ENCODE measurements around the gene CORT.
A peak's percentile ranks its signal among the peaks of the same experiment; 100 is the strongest.

CORT gene

DNA sequence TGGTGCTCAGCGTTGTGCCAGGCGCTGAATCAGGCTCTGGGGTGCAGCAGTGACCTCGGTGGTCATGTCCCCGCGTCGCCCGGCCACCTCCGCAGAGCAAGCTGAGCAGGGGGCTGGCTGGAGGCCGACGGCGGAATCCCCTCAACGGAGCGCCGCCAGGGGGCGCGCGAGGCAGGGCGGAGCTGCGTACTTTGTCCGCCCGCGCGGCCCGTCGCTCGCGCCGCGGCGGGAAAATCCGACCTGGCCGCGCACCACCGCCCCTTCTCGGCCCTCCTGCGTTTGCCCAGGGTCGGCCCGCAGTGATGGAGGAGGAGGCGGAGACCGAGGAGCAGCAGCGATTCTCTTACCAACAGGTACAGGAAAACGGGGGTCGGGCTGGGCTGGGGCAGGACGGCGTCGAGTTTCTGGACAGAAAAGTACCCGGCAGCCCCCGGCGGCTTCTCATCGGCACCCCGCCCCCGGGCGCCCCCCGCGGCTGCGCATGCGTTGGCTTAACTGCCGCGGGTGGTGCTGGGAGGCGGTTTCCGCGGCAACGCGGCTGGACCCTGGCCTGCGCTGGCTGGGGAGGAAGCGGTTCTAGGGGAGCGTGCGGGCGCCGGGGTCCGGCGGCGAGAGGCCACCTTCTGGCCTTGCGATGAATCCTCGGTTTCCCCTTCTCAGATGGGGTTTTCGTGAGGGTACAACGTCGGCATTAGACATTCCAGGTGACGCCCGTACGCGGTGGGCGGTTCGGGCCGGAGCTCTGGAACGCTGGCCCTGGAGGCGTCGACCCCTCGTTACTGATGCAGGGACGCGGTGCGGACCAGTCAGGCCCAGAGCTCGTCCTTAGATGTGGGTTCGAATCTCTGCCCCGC, 19.4 kb upstream of the CORT start, which contains the start of gene CENPS:
Gene CENPS, plus strand, starts transcription at position 218 of the 854 bp plus-strand sequence. Its CDS starts 85 bp downstream, at position 303.
- H3K4me1 Mint-ChIP-seq = peaks cover 45% of the 10 kb centered on the region
- peak; percentile 91 for ATAC-seq
- H3K9me3 Mint-ChIP-seq = no peaks in the 10 kb centered on the region
- H3K27ac Mint-ChIP-seq = peak within 1 kb of the TSS; percentile 98
- no peaks in the 10 kb centered on the region for H3K27me3 Mint-ChIP-seq
- peak within 1 kb of the TSS; percentile 95 for H3K4me3 Mint-ChIP-seq
- H3K36me3 Mint-ChIP-seq = no peaks in the 10 kb centered on the region

DNA sequence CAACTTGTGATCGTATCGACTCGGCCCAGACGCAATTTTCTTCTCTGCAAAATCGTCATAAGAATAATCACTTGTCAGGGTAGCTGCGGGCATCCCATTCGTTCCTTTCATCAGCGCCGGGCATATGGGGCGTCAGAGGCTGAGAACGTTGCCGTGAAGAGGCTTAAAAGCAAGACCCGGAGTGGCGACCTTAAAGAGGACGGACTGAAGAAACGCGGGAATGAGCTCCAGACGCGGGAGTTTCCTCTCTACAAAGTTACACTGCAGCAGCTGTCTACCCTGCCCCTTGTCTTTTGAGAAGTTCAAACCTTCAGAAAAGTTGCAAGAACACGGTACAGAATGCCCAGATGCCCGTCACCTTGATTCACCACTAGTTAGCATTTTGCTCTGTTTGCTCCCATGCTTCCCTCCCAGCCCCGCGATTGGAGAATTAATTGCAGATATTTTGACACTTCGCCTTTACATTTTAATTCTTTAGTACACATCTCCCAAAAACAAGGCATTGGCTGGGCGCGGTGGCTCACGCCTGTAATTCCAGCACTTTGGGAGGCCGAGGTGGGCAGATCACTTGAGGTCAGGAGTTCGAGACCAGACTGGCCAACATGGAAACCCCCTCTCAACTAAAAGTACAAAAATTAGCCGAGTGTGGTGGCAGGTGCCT, 18.6 kb upstream of the CORT start:
- Mint-ChIP-seq H3K4me1 (peaks cover 45% of the 10 kb centered on the region), H3K36me3 (no peaks in the 10 kb centered on the region), H3K4me3 (peak overlapping the region; percentile 95), H3K27ac (peak overlapping the region; percentile 98), H3K27me3 (no peaks in the 10 kb centered on the region), H3K9me3 (no peaks in the 10 kb centered on the region)
- no peak for ATAC-seq

DNA sequence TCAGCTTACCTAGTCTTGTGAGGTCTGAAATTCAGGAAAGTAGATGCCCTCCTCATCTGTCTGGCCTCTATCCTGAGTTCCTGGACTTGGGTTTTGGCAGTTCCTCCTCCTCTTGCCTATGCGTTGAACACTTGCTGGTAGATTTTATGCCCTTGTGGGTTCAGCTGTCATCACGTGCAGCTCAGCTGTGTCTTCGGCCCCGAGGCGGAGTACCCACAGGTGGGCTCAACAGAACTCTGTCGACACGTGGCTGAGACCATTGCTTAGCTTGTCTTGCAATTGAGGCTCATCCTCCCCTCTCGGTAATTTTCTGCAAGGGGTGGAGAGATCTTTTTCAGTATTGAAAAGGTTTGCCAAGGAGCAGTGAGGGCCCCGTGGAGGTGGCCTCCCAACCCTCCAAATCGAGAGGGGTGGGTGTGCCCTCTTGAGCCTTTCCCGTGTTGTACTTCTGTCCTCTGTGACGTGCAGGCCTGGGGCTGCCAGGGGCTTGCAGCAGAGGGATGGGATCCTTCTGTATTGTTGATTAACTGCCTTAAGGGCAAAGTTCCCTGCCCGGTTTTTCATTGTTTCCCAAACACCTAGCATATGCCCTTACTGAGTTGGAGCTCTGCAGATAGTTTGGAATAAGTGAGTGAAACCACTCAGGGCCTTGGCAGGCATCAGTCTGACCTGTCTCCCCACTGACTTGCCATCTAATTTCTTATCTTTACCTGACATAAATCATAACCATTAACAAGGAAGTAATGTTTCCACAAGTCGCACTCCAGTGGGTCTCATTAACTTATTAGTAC, 16.7 kb upstream of the CORT start:
- H3K9me3 Mint-ChIP-seq = no peaks in the 10 kb centered on the region
- peaks cover 40% of the 10 kb centered on the region for H3K4me1 Mint-ChIP-seq
- no peaks in the 10 kb centered on the region for H3K27me3 Mint-ChIP-seq
- ATAC-seq = no peak
- H3K27ac Mint-ChIP-seq = peak overlapping the region; percentile 31
- no peaks in the 10 kb centered on the region for H3K36me3 Mint-ChIP-seq
- H3K4me3 Mint-ChIP-seq = no peak overlapping the region

DNA sequence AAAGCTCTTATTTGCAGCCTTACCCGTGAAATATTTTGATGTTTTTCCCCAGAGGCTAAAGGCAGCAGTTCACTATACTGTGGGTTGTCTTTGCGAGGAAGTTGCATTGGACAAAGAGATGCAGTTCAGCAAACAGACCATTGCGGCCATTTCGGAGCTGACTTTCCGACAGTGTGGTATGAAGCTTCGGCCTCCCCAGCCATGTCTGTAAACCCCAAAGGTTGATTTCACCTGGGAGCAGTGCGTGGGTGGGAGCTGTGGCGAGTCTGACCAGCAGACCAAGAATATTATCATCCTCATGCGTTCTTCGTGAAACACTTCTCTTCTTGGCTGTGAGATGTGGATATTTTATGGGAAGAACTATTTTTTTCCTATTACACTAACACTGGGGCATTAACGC, 16.0 kb upstream of the CORT start:
- H3K27me3 Mint-ChIP-seq = no peaks in the 10 kb centered on the region
- H3K4me3 Mint-ChIP-seq = no peak overlapping the region
- peaks cover 34% of the 10 kb centered on the region for H3K4me1 Mint-ChIP-seq
- H3K9me3 Mint-ChIP-seq = no peaks in the 10 kb centered on the region
- peak overlapping the region; percentile 31 for H3K27ac Mint-ChIP-seq
- ATAC-seq = no peak
- H3K36me3 Mint-ChIP-seq = no peaks in the 10 kb centered on the region

DNA sequence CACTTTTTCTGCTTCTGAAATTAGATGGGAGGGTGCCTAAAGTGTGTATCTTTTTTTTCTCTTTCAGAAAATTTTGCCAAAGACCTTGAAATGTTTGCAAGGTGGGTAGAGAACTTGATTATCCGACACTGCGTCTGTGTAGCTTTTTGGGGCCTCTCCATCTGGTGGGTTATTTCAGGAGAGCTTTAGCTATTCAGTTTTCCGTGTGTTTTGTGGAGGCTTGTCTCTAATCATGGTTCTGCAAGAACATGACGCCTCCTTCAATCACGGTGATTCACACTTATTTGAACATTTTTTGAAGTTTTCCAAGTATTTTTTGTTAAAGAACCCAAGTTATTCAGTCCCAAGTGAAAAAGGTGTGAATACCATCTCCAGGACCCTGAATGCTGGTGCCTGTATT, 15.2 kb upstream of the CORT start:
- H3K27me3 Mint-ChIP-seq = no peaks in the 10 kb centered on the region
- no peak for ATAC-seq
- H3K4me1 Mint-ChIP-seq = peaks cover 33% of the 10 kb centered on the region
- H3K9me3 Mint-ChIP-seq = no peaks in the 10 kb centered on the region
- no peak overlapping the region for H3K4me3 Mint-ChIP-seq
- H3K27ac Mint-ChIP-seq = peak overlapping the region; percentile 31
- H3K36me3 Mint-ChIP-seq = no peaks in the 10 kb centered on the region

DNA sequence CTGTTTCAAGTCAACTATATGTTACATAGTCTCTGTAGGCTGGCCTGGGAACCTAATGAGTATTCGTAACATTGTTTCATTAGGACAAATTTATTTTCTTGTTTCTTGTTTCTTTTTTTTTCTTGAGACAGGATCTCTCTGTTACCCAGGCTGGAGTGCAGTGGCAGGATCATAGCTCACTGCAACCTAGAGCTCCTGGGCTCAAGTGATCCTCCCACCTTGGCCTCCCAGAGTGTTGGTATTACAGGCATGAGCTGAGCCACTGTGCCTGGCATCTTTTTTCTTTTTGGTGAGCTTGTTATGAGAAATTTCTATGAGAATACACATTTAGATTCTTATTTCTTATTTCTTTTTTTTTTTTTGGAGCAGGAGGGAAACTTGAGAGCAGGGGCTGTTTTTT, 12.8 kb upstream of the CORT start:
- ATAC-seq = no peak
- Mint-ChIP-seq H3K9me3 (no peaks in the 10 kb centered on the region), H3K4me3 (no peak overlapping the region), H3K27me3 (no peaks in the 10 kb centered on the region), H3K36me3 (no peaks in the 10 kb centered on the region), H3K27ac (no peak overlapping the region), H3K4me1 (peaks cover 17% of the 10 kb centered on the region)

DNA sequence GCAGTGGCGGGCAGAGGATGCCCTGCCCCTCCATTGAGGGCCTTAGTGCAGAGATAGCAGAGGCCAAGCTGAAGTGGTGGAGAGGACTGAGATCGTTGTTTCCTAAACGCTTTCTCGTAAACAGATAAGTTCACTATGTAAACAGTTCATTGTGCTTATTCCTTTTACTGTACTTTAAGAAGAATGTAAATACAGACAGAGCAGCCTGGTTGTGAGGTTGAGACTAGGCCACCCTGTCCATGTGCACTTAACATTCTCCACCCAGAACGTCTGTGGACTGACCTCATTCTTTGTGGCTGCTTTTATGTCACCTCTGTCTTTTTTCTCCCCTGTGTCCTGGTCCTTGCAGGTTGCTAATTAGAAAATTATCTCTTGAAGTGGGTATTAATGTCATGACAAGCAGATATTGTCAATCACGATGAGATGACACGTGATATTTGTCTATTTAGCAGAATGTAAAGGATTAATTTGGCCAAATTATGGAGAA, 11.1 kb upstream of the CORT start:
- H3K4me1 Mint-ChIP-seq = peaks cover 8% of the 10 kb centered on the region
- no peaks in the 10 kb centered on the region for H3K36me3 Mint-ChIP-seq
- H3K27ac Mint-ChIP-seq = no peak overlapping the region
- no peaks in the 10 kb centered on the region for H3K9me3 Mint-ChIP-seq
- no peak overlapping the region for H3K4me3 Mint-ChIP-seq
- no peaks in the 10 kb centered on the region for H3K27me3 Mint-ChIP-seq
- ATAC-seq = no peak

DNA sequence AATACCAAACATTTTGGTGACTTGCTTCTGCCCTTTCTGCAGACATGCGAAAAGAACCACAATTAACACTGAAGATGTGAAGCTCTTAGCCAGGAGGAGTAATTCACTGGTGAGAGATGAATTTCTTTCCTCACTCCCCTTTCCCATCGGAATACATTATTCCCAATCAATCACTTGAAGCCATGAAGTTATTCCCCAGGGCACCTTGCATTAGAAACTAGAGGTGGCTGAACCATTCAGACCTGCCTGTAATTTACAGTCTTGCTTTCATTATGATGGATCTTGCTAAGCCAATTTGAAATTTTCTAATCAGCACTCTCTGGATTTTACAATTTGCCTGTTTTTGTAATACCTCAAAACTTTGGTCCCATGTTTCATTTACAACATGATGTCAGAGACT, 9.5 kb upstream of the CORT start:
- no peaks in the 10 kb centered on the region for H3K9me3 Mint-ChIP-seq
- no peaks in the 10 kb centered on the region for H3K27me3 Mint-ChIP-seq
- no peak overlapping the region for H3K4me3 Mint-ChIP-seq
- no peak for ATAC-seq
- no peak overlapping the region for H3K27ac Mint-ChIP-seq
- no peaks in the 10 kb centered on the region for H3K4me1 Mint-ChIP-seq
- H3K36me3 Mint-ChIP-seq = no peaks in the 10 kb centered on the region

DNA sequence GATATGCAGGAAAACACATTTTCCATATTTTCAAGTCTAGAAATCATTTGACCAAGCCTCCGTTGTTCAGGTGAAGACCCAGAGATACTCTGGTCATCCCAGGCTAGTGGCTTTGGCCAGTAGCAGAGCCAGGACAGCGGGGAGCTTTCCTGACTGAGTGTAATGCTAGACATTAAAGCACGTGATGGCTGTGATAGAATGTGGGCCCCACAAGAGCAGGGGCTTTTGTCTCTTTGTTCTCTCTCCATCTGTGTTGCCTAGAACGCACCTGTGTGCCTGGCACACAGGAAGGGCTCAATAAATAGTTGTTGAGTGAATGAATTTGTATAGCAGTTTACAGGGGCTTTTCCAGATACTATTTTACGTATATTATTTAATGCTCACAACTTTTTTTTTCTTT, 9.0 kb upstream of the CORT start:
- H3K27ac Mint-ChIP-seq = no peak overlapping the region
- no peaks in the 10 kb centered on the region for H3K4me1 Mint-ChIP-seq
- H3K9me3 Mint-ChIP-seq = no peaks in the 10 kb centered on the region
- no peak for ATAC-seq
- no peaks in the 10 kb centered on the region for H3K27me3 Mint-ChIP-seq
- no peaks in the 10 kb centered on the region for H3K36me3 Mint-ChIP-seq
- no peak overlapping the region for H3K4me3 Mint-ChIP-seq

DNA sequence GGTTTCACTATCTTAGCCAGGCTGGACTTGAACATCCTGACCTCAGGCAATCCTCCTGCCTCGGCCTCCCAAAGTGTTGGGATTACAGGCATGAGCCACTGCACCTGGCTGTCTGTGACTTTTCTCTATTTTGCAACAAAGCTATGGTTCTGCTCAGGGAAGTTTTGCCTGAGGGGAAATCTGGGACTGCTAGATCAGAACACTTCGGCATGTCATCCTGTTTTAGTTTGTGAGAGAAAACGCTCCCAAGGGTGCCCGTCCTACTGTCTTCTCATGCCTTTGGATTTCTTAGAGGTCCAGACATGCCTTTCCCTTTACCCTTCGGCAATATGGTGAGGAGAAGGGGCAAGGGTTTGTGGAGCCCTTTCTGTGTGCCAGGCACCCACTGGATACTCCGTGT, 5.6 kb upstream of the CORT start:
- H3K9me3 Mint-ChIP-seq = no peaks in the 10 kb centered on the region
- no peaks in the 10 kb centered on the region for H3K4me1 Mint-ChIP-seq
- no peaks in the 10 kb centered on the region for H3K27me3 Mint-ChIP-seq
- H3K36me3 Mint-ChIP-seq = peaks cover 7% of the 10 kb centered on the region
- no peak for ATAC-seq
- no peak overlapping the region for H3K27ac Mint-ChIP-seq
- no peak overlapping the region for H3K4me3 Mint-ChIP-seq

DNA sequence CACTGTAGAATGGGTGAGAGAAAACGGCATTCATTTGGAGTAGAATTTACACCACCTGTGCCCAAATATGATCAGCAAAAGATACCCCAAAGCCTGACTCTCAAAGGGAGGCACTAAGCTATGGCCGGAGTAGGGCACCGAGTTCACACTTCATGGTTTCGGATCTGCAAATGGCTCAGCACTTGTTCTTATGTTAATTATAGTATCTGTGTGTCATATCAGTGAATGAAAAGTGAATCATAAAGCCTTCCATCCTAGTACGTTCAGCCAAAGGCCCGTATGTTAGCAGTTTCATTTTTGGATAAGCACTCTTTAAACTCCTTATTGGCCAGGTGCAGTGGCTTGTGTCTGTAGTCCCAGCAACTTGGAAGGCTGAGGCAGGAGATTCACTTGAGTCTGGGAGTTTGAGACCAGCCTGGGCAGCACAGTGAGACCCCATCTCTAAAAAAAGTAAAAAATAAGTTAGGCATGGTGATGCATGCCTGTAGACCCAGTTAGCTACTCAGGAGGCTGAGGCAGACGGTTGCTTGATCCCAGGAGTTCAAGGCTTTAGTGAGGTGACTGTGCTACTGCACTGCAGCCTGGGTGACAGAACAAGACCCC, 4.9 kb upstream of the CORT start:
- Mint-ChIP-seq H3K4me3 (no peak overlapping the region), H3K27me3 (no peaks in the 10 kb centered on the region), H3K4me1 (no peaks in the 10 kb centered on the region), H3K27ac (no peak overlapping the region), H3K9me3 (no peaks in the 10 kb centered on the region), H3K36me3 (peaks cover 7% of the 10 kb centered on the region)
- ATAC-seq = no peak

DNA sequence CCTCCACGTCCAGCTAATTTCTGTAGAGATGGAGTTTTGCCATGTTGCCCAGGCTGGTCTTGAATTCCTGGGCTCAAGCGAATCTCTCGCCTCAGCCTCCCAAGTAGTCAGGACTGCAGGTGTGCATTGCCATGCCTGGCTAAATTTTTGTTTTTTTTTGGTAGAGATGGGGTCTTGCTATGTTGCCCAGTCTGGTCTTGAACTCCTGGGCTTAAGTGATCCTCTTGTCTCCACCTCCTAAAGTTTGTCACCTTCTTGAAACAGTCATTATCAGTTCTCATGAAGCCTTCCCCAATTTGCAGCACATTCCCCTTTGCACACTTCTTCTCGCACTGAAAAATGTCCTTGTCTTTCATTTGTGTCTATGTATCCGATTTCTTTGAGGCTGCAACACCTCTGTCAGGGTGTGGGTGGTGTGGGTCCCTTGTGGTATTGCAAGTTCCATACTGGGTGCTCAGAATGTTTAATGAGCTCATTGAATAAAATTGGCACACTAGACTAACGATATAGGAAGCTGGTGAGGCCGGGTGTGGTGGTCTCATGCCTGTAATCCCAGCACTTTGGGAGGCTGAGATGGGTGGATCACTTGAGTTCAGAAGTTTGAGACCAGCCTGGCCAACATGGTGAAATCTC, 2.9 kb upstream of the CORT start:
- ATAC-seq = no peak
- no peaks in the 10 kb centered on the region for H3K9me3 Mint-ChIP-seq
- H3K4me1 Mint-ChIP-seq = no peaks in the 10 kb centered on the region
- H3K27ac Mint-ChIP-seq = no peak overlapping the region
- H3K27me3 Mint-ChIP-seq = no peaks in the 10 kb centered on the region
- peaks cover 7% of the 10 kb centered on the region for H3K36me3 Mint-ChIP-seq
- no peak overlapping the region for H3K4me3 Mint-ChIP-seq

DNA sequence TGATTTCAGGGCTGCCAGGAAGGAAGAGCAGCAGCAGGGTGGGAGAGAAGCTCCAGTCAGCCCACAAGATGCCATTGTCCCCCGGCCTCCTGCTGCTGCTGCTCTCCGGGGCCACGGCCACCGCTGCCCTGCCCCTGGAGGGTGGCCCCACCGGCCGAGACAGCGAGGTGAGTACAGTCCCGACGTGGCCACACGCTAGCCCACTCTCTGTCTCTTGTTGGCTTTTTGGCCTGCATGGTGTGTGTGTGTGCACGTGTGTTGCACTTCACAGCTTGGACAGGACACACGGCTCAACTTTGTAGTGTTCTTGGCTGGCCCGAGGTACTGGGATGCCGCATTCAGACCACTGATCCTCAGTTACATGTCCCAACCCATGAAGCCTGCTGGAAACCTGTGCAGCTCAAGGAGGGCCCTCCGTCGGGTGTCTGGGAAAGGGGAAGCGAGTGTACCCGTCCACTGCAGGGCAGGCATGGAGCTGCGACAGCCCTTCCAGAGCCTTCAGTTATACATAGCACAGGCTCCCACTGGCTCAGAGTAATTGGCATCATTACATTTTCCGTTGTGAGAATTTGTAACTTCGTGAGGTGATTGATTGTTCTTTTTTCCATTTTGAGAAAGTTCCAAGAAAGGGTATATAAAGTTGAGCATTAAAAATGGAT, 454 bp downstream of the CORT start:
- no peaks in the 10 kb centered on the region for H3K27me3 Mint-ChIP-seq
- H3K9me3 Mint-ChIP-seq = no peaks in the 10 kb centered on the region
- no peak overlapping the region for H3K4me3 Mint-ChIP-seq
- no peak overlapping the region for H3K27ac Mint-ChIP-seq
- ATAC-seq = no peak
- H3K36me3 Mint-ChIP-seq = peaks cover 7% of the 10 kb centered on the region
- H3K4me1 Mint-ChIP-seq = no peaks in the 10 kb centered on the region

DNA sequence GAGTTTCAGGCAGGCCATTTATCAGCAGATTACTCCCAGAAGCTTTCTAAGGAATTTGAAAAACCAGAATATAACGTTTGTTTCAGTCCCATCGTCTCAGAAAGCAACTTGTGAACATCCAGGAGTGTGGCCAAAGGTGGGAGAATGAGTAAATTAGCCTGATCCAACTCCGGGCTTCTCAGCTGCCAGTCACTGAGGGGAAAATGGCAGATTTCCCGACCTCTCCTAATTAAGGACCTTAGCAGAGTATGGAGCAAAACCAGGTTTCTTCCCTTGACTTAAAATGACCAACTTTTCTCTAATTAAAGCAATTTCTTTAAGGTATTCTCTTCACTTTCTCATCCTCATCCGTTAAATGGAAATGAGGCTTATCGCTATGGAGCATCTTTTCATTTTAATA, 1.0 kb downstream of the CORT start:
- Mint-ChIP-seq H3K27me3 (no peaks in the 10 kb centered on the region), H3K4me3 (no peak overlapping the region), H3K9me3 (no peaks in the 10 kb centered on the region), H3K4me1 (no peaks in the 10 kb centered on the region), H3K27ac (no peak overlapping the region), H3K36me3 (peaks cover 7% of the 10 kb centered on the region)
- ATAC-seq = no peak

Measured in stimulated activated memory B cell treated with anti-CD40 and anti-IgM and Interleukin-4, amounts not matched to agents 10 μg/mL and 1 μg/mL and 100 μg/mL, for 72 hours (primary cell).